T-helper 9 cell (primary cell): Measurements from ENCODE around the gene TH.

ENCODE experiments used
- DNase-seq: peaks from one replicate; pipeline ENCODE4 v3.0.0-alpha.2; 2020

Gene TH

DNA sequence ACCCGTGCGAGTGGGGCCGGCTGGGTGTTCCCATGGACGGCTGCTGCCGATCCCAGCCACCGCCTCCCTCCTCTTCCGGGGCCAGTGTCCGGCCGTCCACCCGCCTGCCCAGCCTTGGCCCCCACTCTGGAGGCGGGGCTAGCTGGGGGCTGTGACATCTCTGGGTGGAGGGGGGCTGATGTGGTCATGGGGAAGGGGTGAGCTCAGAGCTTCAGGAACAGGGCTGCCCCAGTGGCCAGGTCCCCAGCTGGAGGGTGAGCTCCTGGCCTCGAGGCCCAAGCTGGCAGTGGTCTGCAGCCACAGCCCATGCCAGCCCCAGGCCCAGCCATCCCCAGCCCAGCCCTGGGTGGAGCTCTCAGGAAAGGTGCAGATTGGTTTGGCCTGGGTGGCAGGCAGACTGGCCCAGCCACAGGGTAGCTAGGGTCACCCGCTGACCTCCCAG lies 13.3 kb downstream of the TH start:
- DNase-seq, result no peak

DNA sequence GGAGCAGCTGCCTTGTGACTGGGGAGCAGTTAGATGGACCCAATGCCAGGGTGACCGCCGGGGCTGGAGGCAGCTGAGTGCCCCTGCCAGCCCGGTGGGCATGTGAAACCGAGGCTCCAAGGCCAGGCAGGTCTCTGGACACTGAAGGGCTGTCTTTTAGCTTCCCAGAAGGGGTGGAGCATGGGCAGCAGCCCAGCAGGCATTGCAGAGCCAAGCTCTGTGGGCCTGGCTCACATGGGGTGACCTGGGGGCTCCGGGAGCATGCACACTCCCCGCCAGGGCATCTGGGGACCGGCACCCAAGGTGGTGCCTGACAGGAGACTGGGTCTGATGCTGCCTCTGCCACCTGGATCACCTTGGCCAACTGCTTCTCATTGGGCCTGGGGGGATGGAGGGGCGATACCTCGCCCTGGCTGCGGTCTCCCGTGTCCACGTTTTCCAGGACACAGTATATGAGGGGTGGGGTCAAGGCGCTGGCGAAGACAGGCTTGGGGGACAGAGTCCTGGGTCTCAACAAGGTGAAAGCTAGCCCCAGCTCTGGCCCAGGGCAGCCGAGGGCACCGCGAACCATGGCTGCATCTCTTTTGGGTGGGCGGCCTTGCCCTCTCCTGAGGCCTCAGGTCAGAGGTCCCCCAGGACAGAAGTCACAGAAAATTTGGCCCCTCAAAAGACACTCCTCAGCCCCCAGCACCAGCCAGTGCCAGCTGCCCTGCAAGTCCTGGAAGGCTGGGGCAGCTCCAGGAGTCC lies 14.1 kb downstream of the TH start:
- no peak for DNase-seq

DNA sequence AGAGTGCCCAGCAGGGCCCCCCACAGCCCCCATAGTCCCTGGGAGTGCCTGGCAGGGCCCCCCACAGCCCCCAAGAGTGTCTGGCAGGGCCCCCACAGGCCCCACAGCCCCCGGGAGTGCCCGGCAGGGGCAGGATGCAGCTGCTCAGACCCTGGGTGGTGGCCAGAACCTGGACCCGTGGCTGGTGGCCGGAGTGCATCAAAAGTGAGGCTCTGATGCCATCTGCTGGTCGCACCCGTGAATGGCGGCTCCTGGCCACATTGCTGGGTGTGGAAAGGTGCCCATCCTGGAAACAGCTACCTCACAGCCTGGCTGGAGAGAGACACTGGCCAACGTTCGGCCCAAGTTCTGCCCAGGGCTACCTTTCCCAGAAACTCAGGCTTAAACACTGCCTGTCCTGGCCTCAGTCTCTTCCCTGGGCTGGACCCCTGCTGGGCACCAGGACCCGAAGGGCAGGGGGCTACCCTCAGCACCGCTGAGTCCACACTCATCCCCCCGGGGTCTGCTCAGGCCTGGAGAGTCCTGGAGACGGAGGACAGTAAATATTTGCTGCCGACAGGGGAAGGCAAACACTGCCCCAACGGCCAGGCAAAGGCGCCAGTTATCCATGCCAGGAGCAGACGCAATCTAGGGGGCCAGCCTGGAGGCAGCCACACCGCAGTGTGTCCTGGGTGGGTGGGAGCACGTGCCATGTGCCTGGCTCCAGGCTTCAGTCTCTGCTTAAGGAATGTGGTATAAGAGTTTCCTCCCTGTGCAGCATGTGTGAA lies 15.0 kb downstream of the TH start:
- DNase-seq, result peak; percentile 48

- no peak for DNase-seq
Observed at GRCh38 chr11:2155511-2155910, 16.1 kb downstream of the TH start.

DNA sequence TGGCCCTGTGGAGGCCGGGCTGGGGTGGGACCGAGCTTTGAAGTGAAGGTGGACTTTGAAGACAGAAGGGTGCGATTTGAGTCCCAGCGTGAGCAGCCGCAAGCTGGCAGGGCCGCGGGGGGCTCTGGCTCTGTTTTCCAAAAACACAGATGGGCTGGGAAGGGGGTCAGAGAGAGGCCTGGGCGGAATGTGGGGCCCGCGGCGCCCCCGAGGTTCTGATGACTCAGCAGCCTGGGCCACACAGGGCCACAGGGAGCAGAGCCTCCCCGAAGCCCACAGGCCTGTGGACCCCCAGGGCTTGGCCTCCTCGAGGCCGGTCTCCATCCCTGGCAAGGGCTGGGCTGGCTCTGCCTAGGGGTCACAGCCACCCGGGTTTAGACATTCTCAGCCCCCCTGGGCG lies 16.7 kb downstream of the TH start:
- no peak for DNase-seq

GRCh38 chr11:2154195-2154585 lies 17.4 kb downstream of the TH start:
- DNase-seq, result no peak

DNA sequence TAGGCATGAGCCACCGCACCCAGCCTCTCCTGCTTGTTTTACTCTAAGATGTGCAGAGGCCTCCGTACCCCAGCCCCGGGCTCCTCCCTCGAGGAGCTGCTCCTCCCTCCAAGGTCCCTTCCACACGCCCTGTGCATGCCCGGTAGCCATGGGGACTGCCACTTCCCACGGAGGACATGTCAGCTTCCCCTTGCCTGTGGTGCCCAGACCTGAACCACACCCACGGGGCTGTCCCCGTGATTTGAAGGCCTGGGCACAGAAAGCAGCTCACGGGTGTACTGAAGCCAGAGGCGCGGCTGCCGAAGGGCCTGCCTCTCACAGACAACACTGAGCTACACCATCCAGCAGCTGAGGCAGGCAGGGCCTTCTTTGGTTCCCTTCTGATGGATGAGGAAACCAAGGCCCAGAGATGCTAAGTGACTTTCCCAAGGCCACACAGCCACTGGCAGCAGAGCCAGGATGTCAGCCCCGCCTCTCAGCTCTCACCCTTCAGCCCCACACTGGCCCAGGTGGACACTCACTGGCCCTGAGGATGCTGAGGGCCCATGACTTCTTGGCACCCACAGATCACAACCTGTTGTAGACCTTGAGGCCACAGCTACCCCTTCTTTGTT lies 17.9 kb downstream of the TH start:
- DNase-seq, result no peak

DNA sequence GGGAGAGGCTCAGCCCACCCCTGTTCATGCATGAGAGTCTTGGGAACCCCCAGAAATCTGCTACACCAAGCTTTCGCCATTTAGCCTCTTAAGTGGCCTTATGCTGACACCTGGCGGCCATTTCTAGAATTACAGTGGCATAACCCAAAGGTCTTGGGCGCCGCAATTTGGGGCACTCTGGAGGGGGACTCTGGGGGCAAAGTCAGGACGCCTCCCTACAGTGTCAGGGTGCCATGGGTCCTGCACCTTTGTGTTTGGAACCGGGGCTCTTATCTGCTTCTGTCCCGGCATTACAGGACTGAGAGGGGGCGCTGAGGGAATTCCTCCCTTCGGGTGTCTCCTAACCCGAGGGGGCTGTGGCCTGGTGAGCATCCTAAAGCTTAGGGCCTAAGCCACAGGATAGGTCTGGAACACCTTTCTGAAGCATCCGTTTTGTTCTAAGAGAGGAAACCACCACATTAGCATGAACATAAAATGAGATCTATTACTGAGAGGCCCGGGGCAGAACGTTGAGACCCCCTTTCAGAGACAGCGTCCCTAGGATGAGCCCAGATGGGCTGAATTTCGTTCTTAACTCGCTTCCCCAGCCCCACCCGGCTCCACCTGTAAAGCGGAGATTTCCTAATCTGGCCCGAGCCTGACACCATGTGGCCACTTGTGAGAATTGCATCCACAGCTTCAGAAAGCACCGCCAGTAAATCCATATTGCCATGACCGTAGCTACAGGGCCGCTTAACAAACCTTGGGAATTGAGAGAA lies 19.9 kb downstream of the TH start:
- DNase-seq, result peak; percentile 72

DNA sequence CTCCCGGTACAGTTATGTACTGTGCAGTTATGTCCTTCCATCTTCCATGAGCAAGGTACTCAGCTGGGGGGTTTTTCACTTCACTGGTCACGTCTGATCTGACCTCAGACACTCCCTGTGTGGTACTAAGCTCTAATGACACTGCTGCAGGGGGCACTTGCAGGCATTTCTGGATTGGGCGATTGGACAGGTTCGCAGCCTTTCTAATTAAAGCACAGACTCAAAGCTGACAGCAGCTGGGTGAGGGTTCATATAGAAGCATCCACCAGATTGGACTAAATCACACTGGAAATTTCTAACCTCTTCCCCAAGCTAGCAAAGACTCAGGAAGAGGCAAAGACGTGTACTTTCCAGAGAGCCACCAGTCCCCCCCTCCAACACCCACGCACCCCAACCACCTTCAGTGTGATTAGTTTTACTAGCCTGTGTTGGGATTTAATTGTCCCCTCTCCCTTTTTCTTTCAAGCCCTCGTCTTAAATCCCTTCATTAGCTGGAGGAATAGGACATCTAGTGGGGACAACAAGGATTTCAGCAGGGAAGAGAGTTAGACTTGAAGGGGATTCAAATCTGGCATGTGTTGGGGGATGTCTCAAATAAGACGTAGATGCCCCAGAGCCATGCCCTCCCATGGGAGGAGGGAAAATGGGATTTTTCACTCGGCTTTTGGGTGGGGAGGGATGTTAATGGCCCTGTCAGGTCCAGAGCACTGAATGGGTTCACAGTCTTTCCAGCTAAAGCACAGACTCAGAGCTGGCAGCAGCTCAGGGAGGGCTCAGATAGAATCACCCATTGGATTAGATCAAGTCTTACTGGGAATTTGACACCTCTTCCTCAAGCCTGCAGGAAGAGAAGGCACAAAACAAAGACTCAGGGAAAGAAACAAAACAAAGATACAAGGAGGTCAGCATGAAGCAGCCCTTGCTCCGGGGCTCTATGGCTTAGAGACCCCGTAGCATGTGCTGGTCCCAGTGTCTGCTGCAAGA lies 21.5 kb downstream of the TH start:
- DNase-seq, result no peak

DNA sequence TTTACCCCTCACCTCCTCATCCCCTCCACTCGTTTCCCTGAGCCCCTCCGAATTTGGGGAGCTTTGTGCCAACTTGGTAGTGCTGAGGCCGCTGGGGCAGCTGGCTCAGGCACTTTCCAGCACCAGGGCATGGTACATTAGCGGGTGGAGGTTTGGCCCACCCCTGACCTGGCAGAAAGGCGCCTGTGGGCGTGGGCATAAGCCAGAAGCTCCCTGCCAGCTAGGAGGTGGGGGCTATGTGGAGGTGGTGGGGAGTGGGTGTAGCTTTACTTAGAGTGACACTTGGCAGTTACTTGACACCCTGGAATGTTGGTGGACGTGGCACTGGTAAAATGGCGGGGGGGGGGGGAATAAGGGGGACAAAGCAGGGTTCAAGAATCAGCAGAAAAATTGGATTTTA lies 22.2 kb downstream of the TH start:
- no peak for DNase-seq

DNA sequence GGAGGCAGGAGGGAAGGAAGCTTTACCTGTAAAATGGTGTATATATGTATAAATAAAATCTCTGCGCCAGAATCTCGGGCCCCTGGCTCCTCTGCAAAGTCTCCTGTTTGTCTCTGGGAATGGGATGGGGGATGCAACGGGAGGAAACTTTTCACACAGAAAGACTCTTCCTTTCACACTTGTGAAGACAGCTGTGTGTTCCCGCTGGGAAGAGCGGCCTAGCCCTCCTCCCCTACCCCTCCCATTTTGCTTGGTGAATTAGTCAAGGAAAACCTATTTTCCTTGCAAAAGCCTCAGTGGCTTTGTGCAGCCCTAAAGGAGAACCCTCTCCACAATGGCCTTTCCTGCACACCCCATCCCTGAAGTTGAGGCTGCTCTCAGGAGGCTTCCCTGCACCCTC lies 23.0 kb downstream of the TH start:
- no peak for DNase-seq

GRCh38 chr11:2147391-2147790 lies 24.2 kb downstream of the TH start:
- no peak for DNase-seq

- DNase-seq, result no peak
Observed at GRCh38 chr11:2146051-2146450, 25.6 kb downstream of the TH start.

DNA sequence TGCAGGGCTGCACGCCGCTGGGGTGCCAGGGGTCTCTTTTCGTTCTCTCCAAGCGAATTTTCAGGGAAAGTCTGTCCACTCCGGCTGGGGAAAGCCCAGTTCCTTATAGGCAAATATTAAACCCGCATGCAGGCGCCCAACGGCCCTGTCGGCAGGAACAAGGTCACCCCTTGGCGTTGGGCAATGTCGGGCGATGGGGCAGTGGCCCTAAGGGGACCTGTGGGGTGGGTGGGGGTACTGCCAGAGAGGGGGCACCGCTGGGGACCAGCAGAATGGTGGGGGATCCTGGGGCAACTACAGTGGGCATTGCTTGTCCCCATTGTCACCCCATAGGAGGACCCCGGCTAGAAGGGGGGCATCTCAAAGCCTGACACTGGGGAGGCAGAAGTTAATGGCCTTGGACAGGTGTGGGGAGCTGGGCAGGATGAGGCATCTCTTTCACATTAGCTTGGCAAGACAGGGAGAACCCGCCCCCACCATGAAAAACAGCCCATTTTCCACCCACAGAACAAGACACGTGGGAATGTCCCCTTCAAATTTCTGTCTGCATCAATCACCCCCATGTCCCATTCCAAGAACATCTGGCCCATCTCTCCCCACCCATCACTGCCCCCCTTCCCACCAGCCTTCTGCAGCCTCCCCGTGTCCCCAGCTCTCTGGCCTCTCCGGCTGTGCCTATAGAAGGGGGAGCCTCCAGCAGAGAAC lies 26.9 kb downstream of the TH start:
- no peak for DNase-seq

DNA sequence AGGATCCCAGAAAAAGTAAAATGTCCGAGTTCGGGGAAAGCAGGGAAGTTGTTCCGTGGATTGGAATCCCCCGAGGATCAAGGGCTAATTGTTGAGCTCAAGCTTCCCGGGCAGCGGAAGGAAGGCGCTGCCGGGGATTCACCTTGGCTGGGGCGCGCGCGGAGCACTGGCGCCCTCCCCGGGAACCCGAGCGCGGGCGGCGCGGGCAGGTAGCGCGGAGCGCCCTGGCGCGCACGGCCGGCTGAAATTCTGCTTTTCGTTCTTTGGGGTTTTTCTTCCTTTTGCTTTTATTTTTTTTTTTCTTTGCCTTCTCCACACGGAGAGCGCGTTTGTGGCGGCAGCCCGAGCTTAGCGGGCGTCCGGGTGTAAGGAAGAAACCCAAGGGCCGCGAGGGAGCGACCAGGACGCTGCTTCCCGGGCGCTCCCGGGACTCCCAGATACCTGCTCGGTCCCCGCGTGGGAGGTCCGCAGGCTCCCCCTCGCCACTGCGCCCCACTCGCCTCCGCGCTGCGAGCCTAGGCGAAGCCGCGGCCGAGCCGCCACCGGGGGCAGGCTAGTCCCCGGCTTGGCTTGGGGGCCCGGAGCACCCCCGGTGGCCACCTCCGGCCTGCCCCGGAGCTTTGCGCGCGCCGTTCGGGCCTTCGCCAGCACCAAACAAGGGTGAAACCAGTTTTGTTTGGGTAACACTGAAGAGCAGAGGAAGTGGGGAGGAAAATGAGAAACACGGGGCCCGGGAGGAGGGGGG lies 27.6 kb downstream of the TH start:
- DNase-seq, result no peak

- DNase-seq, result no peak
Observed at GRCh38 chr11:2143477-2143798, 28.2 kb downstream of the TH start.

GRCh38 chr11:2142762-2143202 lies 28.8 kb downstream of the TH start:
- DNase-seq, result no peak

DNA sequence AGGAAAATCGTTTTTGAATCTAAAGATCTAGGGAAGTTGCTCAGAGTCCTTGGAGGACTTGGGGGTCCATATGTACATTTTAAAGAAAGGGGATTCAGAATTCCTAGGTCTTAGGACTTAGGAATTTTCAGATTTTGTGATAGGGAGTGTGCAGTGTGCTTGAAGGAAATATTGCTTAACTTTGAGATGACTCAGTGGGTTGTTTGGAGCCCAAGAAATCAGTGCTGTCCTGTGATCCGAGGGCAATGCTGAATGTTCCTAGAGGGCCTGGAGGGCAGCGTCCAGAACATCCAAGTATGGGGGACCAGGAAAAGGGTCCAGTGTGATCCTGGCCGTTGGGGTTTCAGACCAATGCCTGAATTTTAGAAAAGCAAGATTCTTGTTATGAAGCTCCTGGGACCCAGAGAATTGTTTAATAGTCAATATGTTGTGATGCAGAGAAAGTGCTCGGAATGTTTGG lies 29.3 kb downstream of the TH start:
- DNase-seq, result no peak

DNA sequence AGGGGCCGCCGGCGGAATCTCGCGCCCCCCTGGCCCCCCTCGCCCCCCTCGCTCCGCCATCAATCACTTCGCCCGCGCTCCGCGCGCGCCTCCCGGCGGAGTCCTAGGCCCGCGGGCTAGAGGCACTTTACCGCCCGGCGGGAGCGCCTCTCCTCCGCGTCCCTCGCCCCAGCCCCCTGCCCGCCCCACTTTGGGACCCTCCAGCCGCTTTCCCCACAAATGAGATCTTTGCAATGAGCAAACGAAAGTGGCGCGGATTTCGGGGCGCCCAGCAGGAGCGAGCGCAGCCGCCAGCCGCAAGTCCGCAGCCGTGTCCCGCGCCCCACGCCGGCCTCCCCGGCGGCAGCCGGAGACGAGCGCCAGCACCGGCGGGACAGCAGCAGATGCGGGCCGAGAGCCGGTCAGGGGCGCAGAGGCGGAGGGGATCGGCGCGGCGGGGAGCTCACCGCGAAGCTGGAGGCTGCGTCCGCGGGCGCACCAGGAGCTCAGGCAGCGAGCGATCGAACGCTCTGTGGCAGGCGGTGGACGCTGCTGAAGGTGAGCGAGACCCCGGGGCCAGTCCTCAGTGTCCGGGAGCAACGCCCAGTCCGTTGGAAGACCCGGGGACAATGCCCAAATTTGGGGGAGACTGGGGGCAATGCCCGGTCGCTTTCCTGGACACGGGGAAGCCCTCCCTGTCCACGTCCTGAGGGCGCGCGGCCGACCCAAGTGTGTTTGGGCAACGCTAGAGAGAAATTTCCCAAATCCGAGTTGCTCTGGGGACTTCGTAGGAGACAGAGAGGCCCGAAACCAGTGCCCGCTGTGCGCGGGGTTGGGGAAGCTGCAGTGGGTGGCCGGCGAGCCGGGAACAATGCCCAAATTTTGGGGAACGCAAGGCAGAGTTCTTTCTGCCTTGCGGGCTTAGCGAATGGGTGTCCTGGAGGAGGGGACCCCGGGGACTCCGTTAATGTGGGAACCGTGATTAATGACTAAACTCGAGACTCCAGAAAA lies 30.9 kb downstream of the TH start:
- no peak for DNase-seq
